GM23338 (cell line): ENCODE data around the gene OSGIN1. TPM values are rescaled to one million over a fixed set of nuclear protein-coding genes. Genes with fewer than 3 reads are reported as not detected.
A peak's percentile ranks its signal among the peaks of the same experiment; 100 is the strongest.

ENCODE experiments used
- ATAC-seq: fragments of 200-7000 bp; cut with Tn5 transposase; 3 replicates; pipeline ENCODE4 v1.9.1; 2020
- DNase-seq: peaks from one replicate; pipeline ENCODE4 v3.0.0-alpha.2; 2015; ENCODE audit warnings: low spot score
- H2AFZ ChIP-seq: fragments of 200-600 bp; sonication (generic); 2 replicates; pipeline ENCODE4 v1.8.0; 2016; ENCODE audit warnings: antibody characterized with exemption, mild to moderate bottlenecking, moderate library complexity
- H3F3A ChIP-seq: fragments of 200-600 bp; sonication (generic); replicated peaks from 2 replicates; pipeline ENCODE4 v1.8.0; 2017; ENCODE audit warnings: antibody characterized with exemption, mixed run types, low read depth
- H3K27ac ChIP-seq: fragments of 200-600 bp; sonication (generic); 2 replicates; pipeline ENCODE4 v1.6.1; 2016; ENCODE audit warnings: low read depth
- H3K27me3 ChIP-seq: fragments of 200-600 bp; sonication (generic); 2 replicates; pipeline ENCODE4 v1.8.0; 2016; ENCODE audit warnings: mild to moderate bottlenecking, mixed run types, moderate library complexity; ENCODE audit not compliant: insufficient read depth
- H3K36me3 ChIP-seq: fragments of 200-600 bp; sonication (generic); 2 replicates; pipeline ENCODE4 v1.8.0; 2016; ENCODE audit warnings: mild to moderate bottlenecking; ENCODE audit not compliant: insufficient read depth
- H3K4me1 ChIP-seq: fragments of 200-600 bp; sonication (generic); 2 replicates; pipeline ENCODE4 v1.8.0; 2016; ENCODE audit warnings: mild to moderate bottlenecking, moderate library complexity; ENCODE audit not compliant: insufficient read depth
- H3K4me2 ChIP-seq: fragments of 200-600 bp; sonication (generic); 2 replicates; pipeline ENCODE4 v1.7.1; 2017; ENCODE audit warnings: mixed run types
- H3K4me3 ChIP-seq: fragments of 200-600 bp; sonication (generic); 2 replicates; pipeline ENCODE4 v1.6.1; 2016; ENCODE audit warnings: mixed run types
- H3K79me2 ChIP-seq: fragments of 200-600 bp; sonication (generic); replicated peaks from 2 replicates; pipeline ENCODE4 v1.8.0; 2017; ENCODE audit warnings: mild to moderate bottlenecking; ENCODE audit not compliant: insufficient read depth
- H3K9me2 ChIP-seq: fragments of 200-600 bp; sonication (generic); 2 replicates; pipeline ENCODE4 v1.8.0; 2017; ENCODE audit not compliant: insufficient read depth
- H4K20me1 ChIP-seq: fragments of 200-600 bp; sonication (generic); replicated peaks from 2 replicates; pipeline ENCODE4 v1.8.0; 2017; ENCODE audit warnings: mild to moderate bottlenecking; ENCODE audit not compliant: insufficient read depth
- H3K27ac Mint-ChIP-seq: 2 replicates; pipeline ENCODE4 v1.8.0; 2020; ENCODE audit warnings: inconsistent platforms, mild to moderate bottlenecking, moderate library complexity, mixed read lengths
- H3K27me3 Mint-ChIP-seq: 3 replicates; pipeline ENCODE4 v1.8.0; 2022; ENCODE audit warnings: low read depth, mild to moderate bottlenecking, moderate library complexity, mixed read lengths, inconsistent platforms; ENCODE audit not compliant: insufficient read depth, poor library complexity
- H3K36me3 Mint-ChIP-seq: 3 replicates; pipeline ENCODE4 v1.8.0; 2021; ENCODE audit warnings: low read depth, mild to moderate bottlenecking, inconsistent platforms, moderate library complexity, mixed read lengths
- H3K4me1 Mint-ChIP-seq: 3 replicates; pipeline ENCODE4 v1.8.0; 2020; ENCODE audit warnings: mild to moderate bottlenecking, inconsistent platforms, mixed read lengths
- H3K4me3 Mint-ChIP-seq: 3 replicates; pipeline ENCODE4 v1.8.0; 2021; ENCODE audit warnings: moderate library complexity, mild to moderate bottlenecking, inconsistent platforms, mixed read lengths
- H3K9me3 Mint-ChIP-seq: 3 replicates; pipeline ENCODE4 v1.8.0; 2020; ENCODE audit warnings: moderate library complexity, mild to moderate bottlenecking, inconsistent platforms, mixed read lengths
- CREB1 ChIP-seq: fragments of 250-450 bp; sonication (Bioruptor Pico); IDR thresholded peaks from 2 replicates; pipeline ENCODE4 v1.5.0; 2020; ENCODE audit warnings: low read depth, mild to moderate bottlenecking, moderate library complexity
- EZH2 ChIP-seq: fragments of 200-600 bp; sonication (generic); IDR thresholded peaks from one replicate; pipeline ENCODE4 v1.8.0; 2017; ENCODE audit warnings: antibody characterized with exemption, mild to moderate bottlenecking, low read depth; ENCODE audit not compliant: unreplicated experiment
- EZH2phosphoT487 ChIP-seq: fragments of 200-600 bp; sonication (generic); IDR thresholded peaks from one replicate; pipeline ENCODE4 v1.8.1; 2018; ENCODE audit warnings: antibody characterized with exemption; ENCODE audit not compliant: unreplicated experiment
- NANOG ChIP-seq: IDR thresholded peaks from 2 replicates; pipeline ENCODE4 v1.6.1; 2016; ENCODE audit warnings: antibody characterized with exemption, borderline replicate concordance
- POLR2AphosphoS5 ChIP-seq: IDR thresholded peaks from 2 replicates; pipeline ENCODE4 v1.6.1; 2016; ENCODE audit warnings: antibody characterized with exemption, low read depth
- REST ChIP-seq: IDR thresholded peaks from one replicate; pipeline ENCODE4 v1.6.1; 2018; ENCODE audit warnings: antibody characterized with exemption; ENCODE audit not compliant: unreplicated experiment
- STAT1 ChIP-seq: IDR thresholded peaks from one replicate; pipeline ENCODE4 v1.6.1; 2016; ENCODE audit warnings: antibody characterized with exemption; ENCODE audit not compliant: unreplicated experiment
- ZNF114 ChIP-seq: fragments of 250-450 bp; sonication (Bioruptor Pico); IDR thresholded peaks from 2 replicates; pipeline ENCODE4 v1.5.0; 2020; ENCODE audit warnings: mild to moderate bottlenecking, moderate library complexity
- polyA plus RNA-seq: library from polyadenylated mRNA; unstranded; fragments of >200 nt; fragmentation: Nextera tagmentation; extraction: Ambion mirVana; gene quantifications from 2 replicates; pipeline ENCODE4 v1.2.1, GENCODE V29; 2016
- total RNA-seq: library from RNA; depleted of rRNA; stranded (reverse); fragments of >200 nt; shearing (Covaris generic); gene quantifications from 2 replicates; pipeline ENCODE4 v1.2.3, GENCODE V29; 2014
- TF ChIP-seq, protein P1 (sequence below): fragments of 250-450 bp; sonication (Bioruptor Pico); IDR thresholded peaks from 2 replicates; pipeline ENCODE4 v1.5.0; 2020; ENCODE audit warnings: mild to moderate bottlenecking, moderate library complexity

Gene OSGIN1
- total and polyA plus RNA-seq, 2 experiments from 2014 or later = 0.32 to 1.6 TPM

GRCh38 chr16:84013787-84014569 is 60.9 kb downstream of the OSGIN1 start:
- peak; percentile 92 for ATAC-seq
- Histone ChIP-seq H3K36me3 (no peaks in the 10 kb centered on the region), H3K4me2 (no peak overlapping the region), H3K27me3 (no peaks in the 10 kb centered on the region), H3K4me3 (no peak overlapping the region), H3K9me2 (no peaks in the 10 kb centered on the region), H3F3A (no peaks in the 10 kb centered on the region), H2AFZ (no peak overlapping the region), H3K4me1 (no peaks in the 10 kb centered on the region; the same call in 1 of the 2 replicates), H4K20me1 (no peaks in the 10 kb centered on the region), H3K27ac (no peak overlapping the region), H3K79me2 (no peaks in the 10 kb centered on the region)
- Mint-ChIP-seq H3K27me3 (peaks cover 4% of the 10 kb centered on the region), H3K27ac (peak overlapping the region; percentile 81; the same call in 1 of the 2 replicates), H3K4me3 (peak overlapping the region; percentile 55; the same call in 2 of the 3 replicates), H3K4me1 (peaks cover 7% of the 10 kb centered on the region), H3K36me3 (no peaks in the 10 kb centered on the region), H3K9me3 (no peaks in the 10 kb centered on the region)
- 0 out of 2 replicates have a peak, but pooled peaks have one; percentile 24 for TF ChIP-seq POLR2AphosphoS5
- no peak for TF ChIP-seq STAT1
- DNase-seq = peak; percentile 99

- peaks cover 2% of the 10 kb centered on the region; the same call in 1 of the 3 replicates for H3K36me3 Mint-ChIP-seq
- no peak overlapping the region for H3K4me2 ChIP-seq
- no peak overlapping the region for H3K27ac ChIP-seq
- H2AFZ ChIP-seq = no peak overlapping the region
- H3K79me2 ChIP-seq = no peaks in the 10 kb centered on the region
- H3K27ac Mint-ChIP-seq = no peak overlapping the region
- H3K27me3 ChIP-seq = no peaks in the 10 kb centered on the region
- H3K4me3 Mint-ChIP-seq = peak overlapping the region; percentile 55
- peaks cover 7% of the 10 kb centered on the region for H3K4me1 Mint-ChIP-seq
- ATAC-seq (no peak), DNase-seq (no peak)
- peaks cover 4% of the 10 kb centered on the region; the same call in 1 of the 3 replicates for H3K9me3 Mint-ChIP-seq
- H3K4me3 ChIP-seq = no peak overlapping the region
- no peaks in the 10 kb centered on the region for H4K20me1 ChIP-seq
- H3K27me3 Mint-ChIP-seq = peaks cover 4% of the 10 kb centered on the region
- H3K36me3 ChIP-seq = no peaks in the 10 kb centered on the region
- H3K9me2 ChIP-seq = no peaks in the 10 kb centered on the region
- no peaks in the 10 kb centered on the region for H3F3A ChIP-seq
- no peaks in the 10 kb centered on the region; the same call in 1 of the 2 replicates for H3K4me1 ChIP-seq
- no peak for TF ChIP-seq EZH2
- TF ChIP-seq NANOG = no peak
- no peak for TF ChIP-seq ZNF114
- TF ChIP-seq REST = no peak
- TF ChIP-seq EZH2phosphoT487 = no peak
- TF ChIP-seq CREB1 (CRISPR knock-in tag) = no peak
- no peak for TF ChIP-seq STAT1
- TF ChIP-seq, protein P1, sequence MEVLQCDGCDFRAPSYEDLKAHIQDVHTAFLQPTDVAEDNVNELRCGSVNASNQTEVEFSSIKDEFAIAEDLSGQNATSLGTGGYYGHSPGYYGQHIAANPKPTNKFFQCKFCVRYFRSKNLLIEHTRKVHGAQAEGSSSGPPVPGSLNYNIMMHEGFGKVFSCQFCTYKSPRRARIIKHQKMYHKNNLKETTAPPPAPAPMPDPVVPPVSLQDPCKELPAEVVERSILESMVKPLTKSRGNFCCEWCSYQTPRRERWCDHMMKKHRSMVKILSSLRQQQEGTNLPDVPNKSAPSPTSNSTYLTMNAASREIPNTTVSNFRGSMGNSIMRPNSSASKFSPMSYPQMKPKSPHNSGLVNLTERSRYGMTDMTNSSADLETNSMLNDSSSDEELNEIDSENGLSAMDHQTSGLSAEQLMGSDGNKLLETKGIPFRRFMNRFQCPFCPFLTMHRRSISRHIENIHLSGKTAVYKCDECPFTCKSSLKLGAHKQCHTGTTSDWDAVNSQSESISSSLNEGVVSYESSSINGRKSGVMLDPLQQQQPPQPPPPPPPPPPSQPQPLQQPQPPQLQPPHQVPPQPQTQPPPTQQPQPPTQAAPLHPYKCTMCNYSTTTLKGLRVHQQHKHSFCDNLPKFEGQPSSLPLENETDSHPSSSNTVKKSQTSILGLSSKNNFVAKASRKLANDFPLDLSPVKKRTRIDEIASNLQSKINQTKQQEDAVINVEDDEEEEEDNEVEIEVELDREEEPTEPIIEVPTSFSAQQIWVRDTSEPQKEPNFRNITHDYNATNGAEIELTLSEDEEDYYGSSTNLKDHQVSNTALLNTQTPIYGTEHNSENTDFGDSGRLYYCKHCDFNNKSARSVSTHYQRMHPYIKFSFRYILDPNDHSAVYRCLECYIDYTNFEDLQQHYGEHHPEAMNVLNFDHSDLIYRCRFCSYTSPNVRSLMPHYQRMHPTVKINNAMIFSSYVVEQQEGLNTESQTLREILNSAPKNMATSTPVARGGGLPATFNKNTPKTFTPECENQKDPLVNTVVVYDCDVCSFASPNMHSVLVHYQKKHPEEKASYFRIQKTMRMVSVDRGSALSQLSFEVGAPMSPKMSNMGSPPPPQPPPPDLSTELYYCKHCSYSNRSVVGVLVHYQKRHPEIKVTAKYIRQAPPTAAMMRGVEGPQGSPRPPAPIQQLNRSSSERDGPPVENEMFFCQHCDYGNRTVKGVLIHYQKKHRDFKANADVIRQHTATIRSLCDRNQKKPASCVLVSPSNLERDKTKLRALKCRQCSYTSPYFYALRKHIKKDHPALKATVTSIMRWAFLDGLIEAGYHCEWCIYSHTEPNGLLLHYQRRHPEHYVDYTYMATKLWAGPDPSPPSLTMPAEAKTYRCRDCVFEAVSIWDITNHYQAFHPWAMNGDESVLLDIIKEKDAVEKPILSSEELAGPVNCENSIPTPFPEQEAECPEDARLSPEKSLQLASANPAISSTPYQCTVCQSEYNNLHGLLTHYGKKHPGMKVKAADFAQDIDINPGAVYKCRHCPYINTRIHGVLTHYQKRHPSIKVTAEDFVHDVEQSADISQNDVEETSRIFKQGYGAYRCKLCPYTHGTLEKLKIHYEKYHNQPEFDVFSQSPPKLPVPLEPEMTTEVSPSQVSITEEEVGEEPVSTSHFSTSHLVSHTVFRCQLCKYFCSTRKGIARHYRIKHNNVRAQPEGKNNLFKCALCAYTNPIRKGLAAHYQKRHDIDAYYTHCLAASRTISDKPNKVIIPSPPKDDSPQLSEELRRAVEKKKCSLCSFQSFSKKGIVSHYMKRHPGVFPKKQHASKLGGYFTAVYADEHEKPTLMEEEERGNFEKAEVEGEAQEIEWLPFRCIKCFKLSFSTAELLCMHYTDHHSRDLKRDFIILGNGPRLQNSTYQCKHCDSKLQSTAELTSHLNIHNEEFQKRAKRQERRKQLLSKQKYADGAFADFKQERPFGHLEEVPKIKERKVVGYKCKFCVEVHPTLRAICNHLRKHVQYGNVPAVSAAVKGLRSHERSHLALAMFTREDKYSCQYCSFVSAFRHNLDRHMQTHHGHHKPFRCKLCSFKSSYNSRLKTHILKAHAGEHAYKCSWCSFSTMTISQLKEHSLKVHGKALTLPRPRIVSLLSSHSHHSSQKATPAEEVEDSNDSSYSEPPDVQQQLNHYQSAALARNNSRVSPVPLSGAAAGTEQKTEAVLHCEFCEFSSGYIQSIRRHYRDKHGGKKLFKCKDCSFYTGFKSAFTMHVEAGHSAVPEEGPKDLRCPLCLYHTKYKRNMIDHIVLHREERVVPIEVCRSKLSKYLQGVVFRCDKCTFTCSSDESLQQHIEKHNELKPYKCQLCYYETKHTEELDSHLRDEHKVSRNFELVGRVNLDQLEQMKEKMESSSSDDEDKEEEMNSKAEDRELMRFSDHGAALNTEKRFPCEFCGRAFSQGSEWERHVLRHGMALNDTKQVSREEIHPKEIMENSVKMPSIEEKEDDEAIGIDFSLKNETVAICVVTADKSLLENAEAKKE (CRISPR knock-in tag) = no peak
These were observed 61.7 kb downstream of the OSGIN1 start for GRCh38 chr16:84014570-84015327.
